PFSK-1 (cell line): ENCODE results near the gene CPN1.
A peak's percentile ranks its signal among the peaks of the same experiment; 100 is the strongest.

Experiments
- FOXP2 ChIP-seq: optimal IDR thresholded peaks from 2 replicates; pipeline ENCODE3; 2011; ENCODE audit warnings: borderline replicate concordance, control low read depth, inconsistent platforms; ENCODE audit not compliant: insufficient read depth; ENCODE audit errors: extremely low read length, extremely low read depth
- POLR2AphosphoS5 ChIP-seq: IDR thresholded peaks from 2 replicates; pipeline ENCODE4 v1.6.1; 2012; ENCODE audit warnings: low read depth, mild to moderate bottlenecking, control low read depth, low read length, moderate library complexity
- REST ChIP-seq, 2 experiments: IDR thresholded peaks; 2 replicates each; pipeline versions ENCODE4 v1.6.1 to v1.8.0; 2011 to 2012; ENCODE audit warnings: low read depth in 2 of 2, low read length in 2 of 2, control low read depth in 1 of 2, inconsistent platforms in 1 of 2, mild to moderate bottlenecking in 1 of 2, moderate library complexity in 1 of 2; ENCODE audit not compliant: insufficient read depth in 1 of 2
- SIN3A ChIP-seq: IDR thresholded peaks from 2 replicates; pipeline ENCODE4 v1.6.1; 2012; ENCODE audit warnings: mild to moderate bottlenecking, low read length, moderate library complexity, borderline replicate concordance; ENCODE audit not compliant: insufficient read depth
- TAF1 ChIP-seq: IDR thresholded peaks from 2 replicates; pipeline ENCODE4 v1.6.1; 2012; ENCODE audit warnings: low read length, control low read depth, borderline replicate concordance; ENCODE audit not compliant: insufficient read depth

Gene CPN1

GRCh38 chr10:99996671-99997648 lies 84.7 kb downstream of the CPN1 start:
- no peak for TF ChIP-seq REST (IDR thresholded peaks at IDR 0.05; ENCODE audit: insufficient read depth in 1 of 2, low read depth in 2 of 2, low read length in 2 of 2)
- TF ChIP-seq FOXP2 = no peak
- TF ChIP-seq SIN3A = peak; percentile 77; the same call in 1 of the 2 replicates
- no peak for TF ChIP-seq TAF1
- TF ChIP-seq POLR2AphosphoS5 = no peak

GRCh38 chr10:99995713-99996112 lies 86.0 kb downstream of the CPN1 start:
- TF ChIP-seq REST (IDR thresholded peaks at IDR 0.05; ENCODE audit: insufficient read depth in 1 of 2, low read depth in 2 of 2, low read length in 2 of 2) = no peak
- no peak for TF ChIP-seq TAF1
- TF ChIP-seq SIN3A = no peak
- no peak for TF ChIP-seq POLR2AphosphoS5
- TF ChIP-seq FOXP2 = no peak

- TF ChIP-seq SIN3A (no peak), REST (IDR thresholded peaks at IDR 0.05; ENCODE audit: insufficient read depth in 1 of 2, low read depth in 2 of 2, low read length in 2 of 2) (no peak), FOXP2 (no peak), TAF1 (no peak), POLR2AphosphoS5 (no peak)
Measured at GRCh38 chr10:99995269-99995668, 86.4 kb downstream of the CPN1 start.

DNA sequence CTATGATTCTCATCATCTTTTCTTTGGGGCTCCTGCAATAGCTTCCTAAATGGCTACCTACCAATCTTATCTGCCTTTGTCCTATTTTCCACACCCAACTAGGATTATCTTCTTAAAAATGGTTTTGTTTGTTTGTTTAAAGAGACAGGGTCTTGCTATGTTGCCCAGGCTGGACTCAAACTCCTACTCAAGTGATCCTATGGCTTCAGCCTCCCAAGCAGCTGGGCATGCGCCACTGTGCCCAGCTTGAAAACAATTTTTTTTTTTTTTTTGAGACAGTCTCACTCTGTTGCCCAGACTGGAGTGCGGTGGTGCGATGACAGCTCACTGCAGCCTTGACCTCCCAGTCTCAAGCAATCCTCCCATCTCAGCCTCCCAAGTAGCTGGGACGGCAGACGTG lies 86.9 kb downstream of the CPN1 start:
- TF ChIP-seq SIN3A (no peak), POLR2AphosphoS5 (no peak), FOXP2 (no peak), TAF1 (no peak), REST (IDR thresholded peaks at IDR 0.05; ENCODE audit: insufficient read depth in 1 of 2, low read depth in 2 of 2, low read length in 2 of 2) (no peak)
